HEK293T (cell line): ENCODE measurements around the gene MEDAG.

Source experiments
- CTCF ChIA-PET: fragments of 350-600 bp; formaldehyde crosslinking; extraction: SDS; loops from one replicate; lab custom pipeline; 2021; ENCODE audit warnings: antibody characterized with exemption, inconsistent platforms; lab: Yijun Ruan, JAX
- POLR2A ChIA-PET: fragments of 350-600 bp; formaldehyde crosslinking; extraction: SDS; loops from one replicate; lab custom pipeline; 2020; ENCODE audit warnings: antibody characterized with exemption, inconsistent platforms; lab: Yijun Ruan, JAX
- DNase-seq: peaks from one replicate; pipeline ENCODE4 v3.0.0; 2012; ENCODE audit warnings: mixed read lengths; ENCODE audit errors: extremely low spot score
- ARNT ChIP-seq: fragments of 450-650 bp; IDR thresholded peaks from 2 replicates; pipeline ENCODE4 v1.6.1; 2017; ENCODE audit warnings: mild to moderate bottlenecking
- BHLHE40 ChIP-seq: fragments of 450-650 bp; IDR thresholded peaks from 2 replicates; pipeline ENCODE4 v1.6.1; 2016; ENCODE audit warnings: mild to moderate bottlenecking, moderate library complexity, borderline replicate concordance
- CTBP1 ChIP-seq: fragments of 450-650 bp; IDR thresholded peaks from 2 replicates; pipeline ENCODE4 v1.6.1; 2016; ENCODE audit warnings: borderline replicate concordance
- ELF4 ChIP-seq: fragments of 450-650 bp; IDR thresholded peaks from 2 replicates; pipeline ENCODE4 v1.6.1; 2017; ENCODE audit warnings: antibody characterized with exemption
- FOXA1 ChIP-seq: fragments of 450-650 bp; IDR thresholded peaks from 2 replicates; pipeline ENCODE4 v1.6.1; 2016; ENCODE audit warnings: mild to moderate bottlenecking
- FOXK2 ChIP-seq: fragments of 450-650 bp; IDR thresholded peaks from 2 replicates; pipeline ENCODE4 v1.6.1; 2016; ENCODE audit warnings: mild to moderate bottlenecking
- FOXM1 ChIP-seq: fragments of 450-650 bp; IDR thresholded peaks from 2 replicates; pipeline ENCODE4 v1.6.1; 2017; ENCODE audit warnings: mild to moderate bottlenecking, borderline replicate concordance
- HDGF ChIP-seq: fragments of 450-650 bp; IDR thresholded peaks from 2 replicates; pipeline ENCODE4 v1.6.1; 2017; ENCODE audit warnings: antibody characterized with exemption, borderline replicate concordance
- L3MBTL2 ChIP-seq: fragments of 450-650 bp; conservative IDR thresholded peaks from 2 replicates; pipeline ENCODE4 v1.6.1; 2016; ENCODE audit warnings: mild to moderate bottlenecking
- LEF1 ChIP-seq: fragments of 450-650 bp; IDR thresholded peaks from 2 replicates; pipeline ENCODE4 v1.6.1; 2017; ENCODE audit warnings: mild to moderate bottlenecking, borderline replicate concordance
- NFRKB ChIP-seq: fragments of 450-650 bp; IDR thresholded peaks from 2 replicates; pipeline ENCODE4 v1.6.1; 2016; ENCODE audit warnings: mild to moderate bottlenecking, moderate library complexity
- SP1 ChIP-seq: fragments of 450-650 bp; IDR thresholded peaks from 2 replicates; pipeline ENCODE4 v1.6.1; 2017
- SUZ12 ChIP-seq: fragments of 450-650 bp; IDR thresholded peaks from 2 replicates; pipeline ENCODE4 v1.6.1; 2016; ENCODE audit warnings: mild to moderate bottlenecking
- TARDBP ChIP-seq: fragments of 450-650 bp; IDR thresholded peaks from 2 replicates; pipeline ENCODE4 v1.6.1; 2016
- ZNF384 ChIP-seq: fragments of 450-650 bp; IDR thresholded peaks from 2 replicates; pipeline ENCODE4 v1.6.1; 2016
- TF ChIP-seq, protein P1 (sequence below): fragments of 450-650 bp; IDR thresholded peaks from 2 replicates; pipeline ENCODE4 v1.6.1; 2016

Gene MEDAG

DNA sequence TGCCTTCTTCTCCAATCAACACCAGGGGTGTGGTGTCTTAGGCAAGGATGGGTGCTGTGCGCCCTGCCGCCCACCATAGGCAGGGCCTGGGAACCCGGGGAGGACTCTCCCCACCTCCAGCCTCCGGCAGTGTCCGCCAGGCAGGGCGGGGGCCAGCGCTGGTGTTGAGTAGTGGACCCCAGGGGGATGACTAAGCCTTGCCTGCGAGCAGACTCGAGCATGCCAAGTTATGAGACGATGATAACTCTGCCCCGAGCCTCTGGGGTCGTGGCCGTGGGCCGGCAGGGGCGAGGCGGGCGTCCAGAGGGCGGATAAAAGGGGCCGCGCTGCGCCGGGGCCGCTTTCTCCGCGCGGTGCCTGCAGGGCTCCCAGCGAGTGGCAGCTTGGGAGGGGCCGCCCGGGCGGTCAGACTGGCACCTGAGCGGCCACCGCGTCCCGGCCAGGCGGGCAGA lies at the start of gene MEDAG:
Gene MEDAG (plus strand): TSS at position 340 of the 452 bp plus-strand sequence. CDS start 245 bp downstream, outside the sequence.
- POLR2A ChIA-PET = no interaction called here
- CTCF ChIA-PET = interaction anchor here (1.5 kb wide), 1 partner anchor 13 kb away, joined by 6 read pairs; no protein-coding TSS in a partner anchor

DNA sequence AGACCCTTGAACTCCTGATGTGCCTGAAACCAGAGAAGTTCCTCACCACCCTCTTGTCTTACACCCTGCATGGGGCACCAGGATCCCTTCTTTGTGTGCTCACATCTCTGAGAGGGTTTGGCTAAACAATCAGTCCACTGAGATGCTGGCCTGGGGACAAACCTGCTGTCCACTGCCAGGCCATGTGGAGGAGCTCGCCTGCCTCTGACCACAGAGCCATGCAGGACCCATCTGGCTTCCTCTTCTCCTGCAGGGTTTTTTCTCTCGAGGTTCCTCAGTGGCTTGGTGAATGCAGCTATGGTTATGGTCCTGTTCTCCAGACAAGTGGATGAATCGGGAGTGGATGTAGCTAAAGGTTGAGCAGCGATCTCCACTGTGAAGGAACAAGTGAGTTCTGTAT lies 49.1 kb upstream of the MEDAG start:
- ChIA-PET POLR2A (no interaction called here), CTCF (interaction anchor here (1.0 to 2.3 kb wide), 2 partner anchors 8 to 41 kb away, joined by 3 to 8 read pairs; no protein-coding TSS in a partner anchor)
- TF ChIP-seq, protein P1, sequence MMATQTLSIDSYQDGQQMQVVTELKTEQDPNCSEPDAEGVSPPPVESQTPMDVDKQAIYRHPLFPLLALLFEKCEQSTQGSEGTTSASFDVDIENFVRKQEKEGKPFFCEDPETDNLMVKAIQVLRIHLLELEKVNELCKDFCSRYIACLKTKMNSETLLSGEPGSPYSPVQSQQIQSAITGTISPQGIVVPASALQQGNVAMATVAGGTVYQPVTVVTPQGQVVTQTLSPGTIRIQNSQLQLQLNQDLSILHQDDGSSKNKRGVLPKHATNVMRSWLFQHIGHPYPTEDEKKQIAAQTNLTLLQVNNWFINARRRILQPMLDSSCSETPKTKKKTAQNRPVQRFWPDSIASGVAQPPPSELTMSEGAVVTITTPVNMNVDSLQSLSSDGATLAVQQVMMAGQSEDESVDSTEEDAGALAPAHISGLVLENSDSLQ = no peak
- TF ChIP-seq FOXM1 (no peak), CTBP1 (no peak), BHLHE40 (no peak), LEF1 (no peak), ELF4 (no peak), L3MBTL2 (no peak), NFRKB (no peak), TARDBP (no peak), HDGF (no peak), ARNT (no peak), FOXA1 (no peak), ZNF384 (no peak), SUZ12 (no peak), SP1 (no peak), FOXK2 (no peak)
- no peak for DNase-seq

More for the DNA sequence above, at the start of gene MEDAG:
- no peak for TF ChIP-seq ELF4
- TF ChIP-seq TARDBP = no peak
- TF ChIP-seq FOXM1 = no peak
- no peak for TF ChIP-seq FOXA1
- no peak for TF ChIP-seq ARNT
- TF ChIP-seq, protein P1 = no peak
- no peak for TF ChIP-seq BHLHE40
- no peak for TF ChIP-seq FOXK2
- TF ChIP-seq SUZ12 = no peak
- TF ChIP-seq SP1 = no peak
- no peak for TF ChIP-seq HDGF
- TF ChIP-seq CTBP1 = no peak
- TF ChIP-seq ZNF384 = no peak
- no peak for TF ChIP-seq LEF1
- TF ChIP-seq NFRKB = no peak
- DNase-seq = no peak

DNA sequence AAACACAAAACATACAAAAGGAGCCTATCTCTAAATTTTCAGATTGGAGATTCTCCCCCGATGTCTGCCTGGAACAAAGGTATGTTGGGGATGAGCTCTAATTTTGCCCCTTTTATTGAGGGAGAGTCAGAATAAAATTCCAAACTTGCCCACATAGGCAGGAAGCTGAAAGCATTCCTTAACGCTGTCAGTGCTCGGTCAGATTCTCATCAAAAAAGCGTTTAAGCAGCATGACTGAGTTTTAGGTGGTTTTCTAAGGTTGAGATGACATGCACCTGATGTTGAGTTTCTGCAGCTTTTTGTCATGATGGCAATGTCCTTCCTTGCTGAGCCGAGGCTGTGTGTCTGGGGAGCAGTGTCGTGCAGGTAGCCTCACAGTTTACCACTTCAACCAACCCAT lies 48.4 kb upstream of the MEDAG start:
- TF ChIP-seq LEF1 (no peak), FOXK2 (no peak), FOXA1 (no peak)
- no peak for DNase-seq
- ChIA-PET POLR2A (no interaction called here), CTCF (no interaction called here)

GRCh38 chr13:30859326-30859725 lies 46.7 kb upstream of the MEDAG start:
- no peak for DNase-seq
- POLR2A ChIA-PET = no interaction called here
- CTCF ChIA-PET = no interaction called here
- TF ChIP-seq ZNF384 = no peak
- TF ChIP-seq BHLHE40 = no peak
- TF ChIP-seq, protein P1 = no peak
- no peak for TF ChIP-seq SUZ12
- TF ChIP-seq FOXM1 = no peak
- no peak for TF ChIP-seq TARDBP
- no peak for TF ChIP-seq CTBP1
- no peak for TF ChIP-seq ARNT
- TF ChIP-seq NFRKB = no peak
- TF ChIP-seq ELF4 = no peak
- no peak for TF ChIP-seq L3MBTL2
- TF ChIP-seq HDGF = no peak
- no peak for TF ChIP-seq SP1
- TF ChIP-seq FOXK2 = no peak
- TF ChIP-seq FOXA1 = no peak
- TF ChIP-seq LEF1 = no peak

- CTCF ChIA-PET = interaction anchor here (0.8 kb wide), 1 partner anchor 15 kb away, joined by 6 read pairs; no protein-coding TSS in a partner anchor
- DNase-seq = no peak
- no peak for TF ChIP-seq SUZ12
- TF ChIP-seq TARDBP = no peak
- TF ChIP-seq ARNT = no peak
- TF ChIP-seq, protein P1 = no peak
- TF ChIP-seq FOXA1 = no peak
- no peak for TF ChIP-seq CTBP1
- TF ChIP-seq LEF1 = no peak
- TF ChIP-seq ELF4 = no peak
- TF ChIP-seq NFRKB = no peak
- no peak for TF ChIP-seq HDGF
- TF ChIP-seq FOXK2 = no peak
- no peak for TF ChIP-seq L3MBTL2
- TF ChIP-seq SP1 = no peak
- POLR2A ChIA-PET = no interaction called here
Observed at GRCh38 chr13:30861163-30861562, 44.9 kb upstream of the MEDAG start.
